Endothelial cell of umbilical vein (primary cell): Measurements from ENCODE around the gene CCT2. TPM values are rescaled to one million over a fixed set of nuclear protein-coding genes. Genes with fewer than 3 reads are reported as not detected.

Experiments used
- BruUV-seq: library from RNA; stranded (reverse); fragments of 400-500 nt; replicated peaks from 2 replicates; lab custom pipeline; 2021; lab: Mats Ljungman, UMichigan
- CTCF ChIA-PET: fragments of 300-600, 350-600 bp; sonication (Branson Sonifier 250); formaldehyde crosslinking; loops from one replicate; lab custom pipeline; 2021; ENCODE audit warnings: antibody characterized with exemption, inconsistent platforms; lab: Charles Lee
- POLR2A ChIA-PET: fragments of 300-600, 350-600 bp; sonication (Branson Sonifier 250); formaldehyde crosslinking; loops from one replicate; lab custom pipeline; 2021; ENCODE audit warnings: antibody characterized with exemption, inconsistent platforms; lab: Charles Lee
- DNase-seq: peaks from one replicate; pipeline ENCODE4 v3.0.0-alpha.2; 2011; ENCODE audit warnings: low read depth, low spot score
- FAIRE-seq: peaks from 2 replicates; lab custom pipeline; 2011; peaks lifted over from hg19 to GRCh38; lab: Jason Lieb, UNC
- H2AFZ ChIP-seq: 2 replicates; pipeline ENCODE4 v1.6.0; 2012; ENCODE audit warnings: low read depth, low read length, control low read depth, inconsistent platforms
- H3K27ac ChIP-seq: 2 replicates; pipeline ENCODE4 v1.5.1; 2011; ENCODE audit warnings: low read depth, mild to moderate bottlenecking, control low read depth, low read length, moderate library complexity; ENCODE audit not compliant: insufficient read depth
- H3K27me3 ChIP-seq, 2 experiments: 2 replicates each; pipeline versions ENCODE4 v1.6.0 to v1.6.1; 2011; ENCODE audit warnings: low read length in 2 of 2, mixed read lengths in 1 of 2; ENCODE audit not compliant: control insufficient read depth in 2 of 2, insufficient read depth in 2 of 2
- H3K36me3 ChIP-seq, 2 experiments: 2 replicates in 1 of 2; 3 replicates in 1 of 2; pipeline ENCODE4 v1.5.1; 2011; ENCODE audit warnings: low read length in 2 of 2, mild to moderate bottlenecking in 1 of 2, moderate library complexity in 1 of 2; ENCODE audit not compliant: control insufficient read depth in 2 of 2, insufficient read depth in 2 of 2; ENCODE audit errors: extremely low read depth in 1 of 2
- H3K4me1 ChIP-seq: 3 replicates; pipeline ENCODE4 v1.5.1; 2011; ENCODE audit warnings: mild to moderate bottlenecking, low read length; ENCODE audit not compliant: control insufficient read depth, insufficient read depth; ENCODE audit errors: extremely low read depth
- H3K4me2 ChIP-seq: 2 replicates; pipeline ENCODE4 v1.6.1; 2011; ENCODE audit warnings: low read length, control low read depth, mixed read lengths; ENCODE audit not compliant: insufficient read depth
- H3K4me3 ChIP-seq, 3 experiments: fragments of 200-600 bp in 1 of 3; sonication (generic), shearing (Covaris generic) in 1 of 3; replicated peaks in 1 of 3; 2 replicates each; pipeline ENCODE4 v1.5.1; 2011 to 2016; ENCODE audit warnings: control low read depth in 3 of 3, low read length in 3 of 3, mild to moderate bottlenecking in 2 of 3, inconsistent platforms in 1 of 3, low read depth in 1 of 3, moderate library complexity in 1 of 3; ENCODE audit not compliant: insufficient read depth in 1 of 3
- H3K79me2 ChIP-seq: 2 replicates; pipeline ENCODE4 v1.6.0; 2012; ENCODE audit warnings: low read length, inconsistent platforms; ENCODE audit not compliant: control insufficient read depth, insufficient read depth
- H3K9ac ChIP-seq: replicated peaks from 2 replicates; pipeline ENCODE3; 2011; ENCODE audit warnings: low read length, control low read depth; ENCODE audit not compliant: insufficient read depth; ENCODE audit errors: extremely low read depth
- H3K9me1 ChIP-seq: replicated peaks from 3 replicates; pipeline ENCODE4 v1.6.0; 2011; ENCODE audit warnings: mild to moderate bottlenecking, low read length; ENCODE audit not compliant: control insufficient read depth, insufficient read depth; ENCODE audit errors: extremely low read depth
- H3K9me3 ChIP-seq: replicated peaks from 2 replicates; pipeline ENCODE4 v1.5.1; 2012; ENCODE audit warnings: low read length, inconsistent platforms; ENCODE audit not compliant: control insufficient read depth, insufficient read depth
- H4K20me1 ChIP-seq: replicated peaks from 2 replicates; pipeline ENCODE3; 2011; ENCODE audit warnings: mild to moderate bottlenecking, low read length; ENCODE audit not compliant: control insufficient read depth, insufficient read depth; ENCODE audit errors: extremely low read depth
- EZH2 ChIP-seq: IDR thresholded peaks from 2 replicates; pipeline ENCODE4 v1.6.1; 2012; ENCODE audit warnings: borderline replicate concordance, low read depth, mild to moderate bottlenecking, moderate library complexity, low read length, inconsistent platforms; ENCODE audit not compliant: severe bottlenecking
- FOS ChIP-seq: IDR thresholded peaks from 2 replicates; pipeline ENCODE4 v1.6.1; 2011; ENCODE audit warnings: mild to moderate bottlenecking, low read length, moderate library complexity, borderline replicate concordance; ENCODE audit not compliant: insufficient read depth
- JUN ChIP-seq: IDR thresholded peaks from 2 replicates; pipeline ENCODE4 v1.6.1; 2011; ENCODE audit warnings: borderline replicate concordance, low read depth; ENCODE audit not compliant: insufficient read length, insufficient read depth
- MYC ChIP-seq: IDR thresholded peaks from one replicate; pipeline ENCODE4 v1.6.1; 2011; ENCODE audit warnings: mild to moderate bottlenecking, low read depth, low read length
- POLR2A ChIP-seq: IDR thresholded peaks from 2 replicates; pipeline ENCODE4 v1.6.1; 2012; ENCODE audit warnings: low read depth, mild to moderate bottlenecking, control low read depth, low read length
- POLR2AphosphoS5 ChIP-seq: IDR thresholded peaks from 2 replicates; pipeline ENCODE4 v1.6.1; 2012; ENCODE audit warnings: low read depth, mild to moderate bottlenecking, control low read depth, low read length, moderate library complexity; ENCODE audit not compliant: insufficient read depth
- dilution Hi-C: fragments of 300-500 bp; cut with MboI; formaldehyde crosslinking; loops from one replicate; pipeline ENCODE4 v1.15.0; 2019; ENCODE audit warnings: low sequenced_read_pairs; ENCODE audit not compliant: extremely low pct_ligation_motif_present
- intact Hi-C: fragments of 100-400 bp; cut with micrococcal nuclease; formaldehyde crosslinking; loops from one replicate; pipeline ENCODE4 v1.10.0; 2022
- polyA plus RNA-seq, 4 experiments: library from polyadenylated mRNA; depleted of rRNA in 3 of 4; stranded (reverse) in 3 of 4; unstranded in 1 of 4; fragments of >200 nt; gene quantifications; 2 replicates each; pipeline versions ENCODE4 v1.2.1 to v1.2.3, GENCODE V29; 2011 to 2012; ENCODE audit warnings: missing spikeins in 1 of 4
- total RNA-seq: library from RNA; stranded (reverse); gene quantifications from 2 replicates; pipeline ENCODE4 v1.2.3, GENCODE V29; 2021
- TF ChIP-seq, protein P1 (sequence below): IDR thresholded peaks from 2 replicates; pipeline ENCODE4 v1.6.1; 2011; ENCODE audit not compliant: insufficient read depth, insufficient read length
- TF ChIP-seq, protein P2 (sequence below), 2 donors: IDR thresholded peaks; 1 replicate in 1 of 2; 2 replicates in 1 of 2; pipeline ENCODE4 v1.5.1; 2011; ENCODE audit warnings: low read length in 2 of 2, mild to moderate bottlenecking in 2 of 2, moderate library complexity in 2 of 2, control low read depth in 1 of 2, inconsistent platforms in 1 of 2, low read depth in 1 of 2; ENCODE audit not compliant: insufficient read depth in 1 of 2; ENCODE audit errors: extremely low read depth in 1 of 2

CCT2 gene
- total and polyA plus RNA-seq, 2 donors (not counting 3 experiments of a cell fraction or from before 2014, with no cell fraction given), result 138 to 245 TPM

DNA sequence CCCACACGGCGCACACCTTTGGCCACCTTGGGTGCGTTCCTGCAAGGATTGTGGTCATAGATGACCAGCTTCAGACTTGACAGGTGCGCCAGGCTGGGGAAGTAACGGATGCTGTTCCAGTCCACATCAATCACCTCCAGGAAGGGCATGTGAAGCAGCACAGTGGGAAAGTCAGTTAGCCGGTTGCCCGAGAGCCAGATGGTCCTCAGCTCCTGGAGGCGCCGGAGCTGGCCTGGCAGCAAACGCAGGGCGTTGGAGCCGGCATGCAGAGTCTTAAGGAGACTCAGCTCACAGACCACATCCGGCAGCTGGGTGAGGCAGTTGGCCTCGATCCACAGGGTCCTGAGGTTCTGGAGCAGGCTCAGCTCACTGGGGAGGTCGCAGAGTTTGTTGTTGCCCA lies 24.9 kb downstream of the CCT2 start:
- FAIRE-seq, result no peak
- no TSS peak for BruUV-seq
- no peak for TF ChIP-seq MYC
- TF ChIP-seq, protein P1, sequence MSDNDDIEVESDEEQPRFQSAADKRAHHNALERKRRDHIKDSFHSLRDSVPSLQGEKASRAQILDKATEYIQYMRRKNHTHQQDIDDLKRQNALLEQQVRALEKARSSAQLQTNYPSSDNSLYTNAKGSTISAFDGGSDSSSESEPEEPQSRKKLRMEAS, result no peak
- no peak for TF ChIP-seq JUN
- TF ChIP-seq EZH2, result no peak
- Histone ChIP-seq H3K79me2 (no peaks in the 10 kb centered on the region), H3K4me2 (no peak overlapping the region), H3K27ac (no peak overlapping the region), H3K4me3 (no peak overlapping the region), H3K36me3 (no peaks in the 10 kb centered on the region), H3K9me1 (no peaks in the 10 kb centered on the region), H3K27me3 (peaks cover 2 to 3% of the 10 kb centered on the region in 2 experiments), H4K20me1 (no peaks in the 10 kb centered on the region), H3K9ac (no peak overlapping the region), H3K9me3 (no peaks in the 10 kb centered on the region), H2AFZ (no peak overlapping the region), H3K4me1 (peaks cover 4% of the 10 kb centered on the region)
- intact Hi-C loops, result no loop called here
- DNase-seq, result no peak
- dilution Hi-C loops, result no loop called here
- POLR2A ChIA-PET, result no interaction called here
- CTCF ChIA-PET, result interaction anchor here (2.7 to 3.0 kb wide), 2 partner anchors 8 to 29 kb away, joined by 12 to 13 read pairs; no protein-coding TSS in a partner anchor

DNA sequence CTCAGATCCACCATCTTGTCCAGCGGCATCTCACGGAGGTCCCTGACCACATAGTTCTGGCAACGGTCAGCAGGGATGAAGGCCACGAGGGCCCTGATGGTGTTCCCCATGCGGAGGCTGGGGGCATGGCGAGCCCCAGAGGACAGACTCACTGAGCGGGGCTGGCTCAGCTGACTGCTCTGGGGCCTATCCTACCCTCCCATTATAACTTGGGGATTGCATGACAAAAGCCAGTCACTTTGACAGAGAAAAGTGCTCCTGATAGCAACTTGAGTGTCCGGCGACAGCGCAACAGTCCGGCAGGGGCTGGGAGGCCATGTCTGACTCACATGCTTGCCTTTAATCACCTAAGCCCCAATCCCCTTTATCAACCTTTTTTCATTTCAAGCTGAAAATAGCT lies 25.5 kb downstream of the CCT2 start, which contains the start of gene LRRC10:
LRRC10 (minus strand) TSS at position 179 of the 400 bp plus-strand sequence; CDS start at position 110, 69 bp downstream.
- peaks cover 4% of the 10 kb centered on the region for H3K4me1 ChIP-seq
- TF ChIP-seq POLR2A (no peak), EZH2 (no peak), JUN (no peak), MYC (no peak), FOS (no peak), POLR2AphosphoS5 (no peak)
- TF ChIP-seq, protein P1, result no peak
- TF ChIP-seq, protein P2, sequence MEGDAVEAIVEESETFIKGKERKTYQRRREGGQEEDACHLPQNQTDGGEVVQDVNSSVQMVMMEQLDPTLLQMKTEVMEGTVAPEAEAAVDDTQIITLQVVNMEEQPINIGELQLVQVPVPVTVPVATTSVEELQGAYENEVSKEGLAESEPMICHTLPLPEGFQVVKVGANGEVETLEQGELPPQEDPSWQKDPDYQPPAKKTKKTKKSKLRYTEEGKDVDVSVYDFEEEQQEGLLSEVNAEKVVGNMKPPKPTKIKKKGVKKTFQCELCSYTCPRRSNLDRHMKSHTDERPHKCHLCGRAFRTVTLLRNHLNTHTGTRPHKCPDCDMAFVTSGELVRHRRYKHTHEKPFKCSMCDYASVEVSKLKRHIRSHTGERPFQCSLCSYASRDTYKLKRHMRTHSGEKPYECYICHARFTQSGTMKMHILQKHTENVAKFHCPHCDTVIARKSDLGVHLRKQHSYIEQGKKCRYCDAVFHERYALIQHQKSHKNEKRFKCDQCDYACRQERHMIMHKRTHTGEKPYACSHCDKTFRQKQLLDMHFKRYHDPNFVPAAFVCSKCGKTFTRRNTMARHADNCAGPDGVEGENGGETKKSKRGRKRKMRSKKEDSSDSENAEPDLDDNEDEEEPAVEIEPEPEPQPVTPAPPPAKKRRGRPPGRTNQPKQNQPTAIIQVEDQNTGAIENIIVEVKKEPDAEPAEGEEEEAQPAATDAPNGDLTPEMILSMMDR (IDR thresholded peaks at IDR 0.05; ENCODE audit: extremely low read depth in 1 of 2, insufficient read depth in 1 of 2, low read depth in 1 of 2, low read length in 2 of 2), result no peak
- FAIRE-seq, result no peak
- H4K20me1 ChIP-seq, result no peaks in the 10 kb centered on the region
- CTCF ChIA-PET, result interaction anchor here (2.7 kb wide), 1 partner anchor 29 kb away, joined by 13 read pairs; no protein-coding TSS in a partner anchor
- intact Hi-C loops (no loop called here), dilution Hi-C loops (no loop called here)
- no peak within 1 kb of the TSS for H2AFZ ChIP-seq
- H3K36me3 ChIP-seq, result no peaks in the 10 kb centered on the region
- no peaks in the 10 kb centered on the region for H3K9me3 ChIP-seq
- no peaks in the 10 kb centered on the region for H3K9me1 ChIP-seq
- no TSS peak for BruUV-seq
- H3K27me3 ChIP-seq, result peaks cover 2 to 3% of the 10 kb centered on the region in 2 experiments
- no peaks in the 10 kb centered on the region for H3K79me2 ChIP-seq
- H3K27ac ChIP-seq, result no peak within 1 kb of the TSS
- POLR2A ChIA-PET, result no interaction called here
- no peak within 1 kb of the TSS for H3K4me3 ChIP-seq
- no peak within 1 kb of the TSS for H3K9ac ChIP-seq
- no peak within 1 kb of the TSS for H3K4me2 ChIP-seq
- no peak for DNase-seq
